Mesendoderm (in vitro differentiated cells): Measurements from ENCODE around the gene DAB1.

Experiments
- DNase-seq: peaks from one replicate; pipeline ENCODE4 v3.0.0; 2013
- H2AK5ac ChIP-seq: 2 replicates; pipeline ENCODE4 v1.6.1; 2013; ENCODE audit warnings: low read length, inconsistent platforms
- H2BK120ac ChIP-seq: 2 replicates; pipeline ENCODE4 v1.6.1; 2013; ENCODE audit warnings: low read depth, mild to moderate bottlenecking, low read length, moderate library complexity, mixed read lengths
- H2BK15ac ChIP-seq: replicated peaks from 2 replicates; pipeline ENCODE4 v1.6.1; 2013; ENCODE audit warnings: low read depth, mild to moderate bottlenecking, moderate library complexity
- H2BK5ac ChIP-seq: 2 replicates; pipeline ENCODE4 v1.6.1; 2013; ENCODE audit warnings: low read length, inconsistent platforms
- H3K18ac ChIP-seq: 2 replicates; pipeline ENCODE4 v1.6.1; 2013; ENCODE audit warnings: mild to moderate bottlenecking, low read length, mixed read lengths
- H3K23ac ChIP-seq: one replicate; pipeline ENCODE4 v1.6.1; 2013; ENCODE audit warnings: low read length
- H3K27ac ChIP-seq: 2 replicates; pipeline ENCODE4 v1.5.1; 2013; ENCODE audit warnings: low read depth, mild to moderate bottlenecking, inconsistent platforms, low read length, moderate library complexity
- H3K27me3 ChIP-seq: 2 replicates; pipeline ENCODE4 v1.6.1; 2013; ENCODE audit warnings: low read length, control low read depth, mild to moderate bottlenecking, inconsistent platforms; ENCODE audit not compliant: insufficient read depth, poor library complexity
- H3K36me3 ChIP-seq: 2 replicates; pipeline ENCODE4 v1.6.1; 2013; ENCODE audit warnings: low read length, inconsistent platforms; ENCODE audit not compliant: control insufficient read depth, insufficient read depth
- H3K4ac ChIP-seq: one replicate; pipeline ENCODE4 v1.6.1; 2013; ENCODE audit warnings: low read depth, mild to moderate bottlenecking, low read length, moderate library complexity
- H3K4me1 ChIP-seq: 2 replicates; pipeline ENCODE4 v1.6.1; 2013; ENCODE audit warnings: low read depth, low read length, inconsistent platforms; ENCODE audit not compliant: control insufficient read depth
- H3K4me2 ChIP-seq: 2 replicates; pipeline ENCODE4 v1.6.1; 2013; ENCODE audit warnings: low read length
- H3K4me3 ChIP-seq: 2 replicates; pipeline ENCODE4 v1.5.1; 2013; ENCODE audit warnings: mild to moderate bottlenecking, low read length
- H3K56ac ChIP-seq: one replicate; pipeline ENCODE4 v1.6.1; 2013; ENCODE audit warnings: low read length
- H3K79me1 ChIP-seq: 2 replicates; pipeline ENCODE4 v1.6.1; 2013; ENCODE audit warnings: low read length, inconsistent platforms
- H3K79me2 ChIP-seq: 2 replicates; pipeline ENCODE4 v1.6.1; 2013; ENCODE audit warnings: mild to moderate bottlenecking, low read length; ENCODE audit not compliant: control insufficient read depth, insufficient read depth
- H3K9ac ChIP-seq: 2 replicates; pipeline ENCODE4 v1.6.1; 2013; ENCODE audit warnings: low read length, inconsistent platforms
- H4K5ac ChIP-seq: one replicate; pipeline ENCODE4 v1.6.1; 2013; ENCODE audit warnings: low read length
- H4K8ac ChIP-seq: one replicate; pipeline ENCODE4 v1.6.1; 2013; ENCODE audit warnings: low read depth, mild to moderate bottlenecking, control low read depth, low read length, moderate library complexity
- WGBS: extraction: QIAGEN DNeasy Blood & Tissue Kit; methylation state at CpG from one replicate; pipeline ENCODE4 v1.1.7; 2013; ENCODE audit warnings: low lambda C conversion rate, missing lambda C conversion rate; ENCODE audit not compliant: insufficient coverage; ENCODE audit errors: extremely low coverage; 5-methylcytosine and 5-hydroxymethylcytosine counted together

Gene DAB1

DNA sequence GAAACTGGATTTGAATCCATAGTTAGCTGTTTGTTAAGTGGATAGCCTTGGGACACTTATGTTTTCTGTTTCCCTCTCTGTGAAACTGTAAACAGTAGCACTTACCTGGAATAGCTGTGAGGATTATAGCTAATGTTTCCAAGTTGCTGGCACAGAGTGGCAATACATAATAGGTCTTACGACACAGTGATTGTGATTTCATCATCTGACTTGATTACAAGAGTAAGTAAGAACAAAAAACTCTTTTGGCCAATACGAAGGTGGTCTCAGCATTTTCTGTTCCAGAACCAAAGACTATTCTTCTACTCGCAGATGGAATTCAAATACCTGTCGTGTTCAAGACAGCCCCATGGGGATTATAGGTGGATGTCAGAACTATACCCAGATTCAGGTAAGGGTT lies 460.2 kb downstream of the DAB1 start:
- Histone ChIP-seq H3K27me3 (no peaks in the 10 kb centered on the region), H2BK120ac (no peak overlapping the region), H3K79me2 (no peaks in the 10 kb centered on the region), H3K4me1 (no peaks in the 10 kb centered on the region), H2AK5ac (no peak overlapping the region), H3K4me2 (no peak overlapping the region), H2BK15ac (no peak overlapping the region), H3K79me1 (no peaks in the 10 kb centered on the region), H4K5ac (no peak overlapping the region), H3K56ac (no peak overlapping the region), H3K36me3 (no peaks in the 10 kb centered on the region), H3K23ac (no peak overlapping the region), H3K4me3 (no peak overlapping the region), H3K9ac (no peak overlapping the region), H4K8ac (no peak overlapping the region), H3K27ac (no peak overlapping the region), H3K18ac (no peak overlapping the region), H3K4ac (no peak overlapping the region), H2BK5ac (no peak overlapping the region)
- no CpG with 5 or more reads among the region's 4 CpGs for WGBS
- no peak for DNase-seq

DNA sequence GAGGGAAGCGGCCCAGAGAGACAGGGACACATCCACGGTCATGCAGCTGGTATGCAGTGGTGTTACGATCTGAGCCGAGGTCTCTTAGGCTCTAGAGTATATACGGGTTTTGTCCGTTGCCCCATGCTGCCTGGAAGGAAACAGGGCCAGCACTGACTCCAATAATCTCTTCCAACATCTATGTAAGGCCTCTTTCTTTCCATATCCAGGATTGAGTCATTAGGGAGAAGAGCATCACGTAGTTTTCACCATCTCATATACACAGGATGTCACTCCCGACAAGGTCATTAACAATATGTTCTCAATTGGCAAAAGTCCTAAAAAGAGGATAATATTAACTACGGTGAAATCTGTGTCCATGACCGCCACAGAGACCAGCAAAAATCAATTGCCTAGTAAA lies 462.4 kb downstream of the DAB1 start:
- Histone ChIP-seq H3K56ac (no peak overlapping the region), H3K4me2 (no peak overlapping the region), H2BK5ac (no peak overlapping the region), H3K36me3 (no peaks in the 10 kb centered on the region), H3K4ac (no peak overlapping the region), H3K18ac (no peak overlapping the region), H3K4me3 (no peak overlapping the region), H4K8ac (no peak overlapping the region), H3K27me3 (no peaks in the 10 kb centered on the region), H2BK15ac (no peak overlapping the region), H3K23ac (no peak overlapping the region), H3K79me1 (no peaks in the 10 kb centered on the region), H3K27ac (no peak overlapping the region), H3K9ac (no peak overlapping the region), H3K79me2 (no peaks in the 10 kb centered on the region), H4K5ac (no peak overlapping the region), H3K4me1 (peaks cover 8% of the 10 kb centered on the region), H2BK120ac (no peak overlapping the region), H2AK5ac (no peak overlapping the region)
- no CpG with 5 or more reads among the region's 10 CpGs for WGBS
- no peak for DNase-seq

DNA sequence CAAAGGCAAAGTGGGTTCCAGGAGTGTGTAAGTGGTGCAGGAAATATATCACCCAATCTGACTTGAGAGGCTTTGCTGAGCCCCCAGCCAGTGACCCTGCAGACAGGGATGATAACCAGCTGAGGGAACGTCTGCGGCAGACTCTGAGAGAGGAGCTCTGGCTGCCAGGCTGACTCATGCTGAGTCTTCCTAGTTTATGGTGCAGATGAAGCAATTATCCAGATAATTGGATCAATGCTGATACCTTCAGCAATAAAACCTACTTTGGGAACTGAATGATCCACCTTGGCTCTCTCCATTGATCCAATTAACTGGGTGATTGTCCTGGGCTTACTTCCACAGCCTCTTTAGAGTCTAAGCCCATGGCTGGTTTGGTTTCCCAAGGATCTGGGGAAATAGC lies 465.3 kb downstream of the DAB1 start:
- Histone ChIP-seq H3K4me1 (peaks cover 8% of the 10 kb centered on the region), H3K18ac (no peak overlapping the region), H2BK5ac (no peak overlapping the region), H3K4me3 (no peak overlapping the region), H4K8ac (no peak overlapping the region), H2BK120ac (no peak overlapping the region), H3K23ac (no peak overlapping the region), H2BK15ac (no peak overlapping the region), H3K56ac (no peak overlapping the region), H3K27me3 (no peaks in the 10 kb centered on the region), H2AK5ac (no peak overlapping the region), H4K5ac (no peak overlapping the region), H3K4ac (no peak overlapping the region), H3K79me2 (no peaks in the 10 kb centered on the region), H3K27ac (no peak overlapping the region), H3K4me2 (no peak overlapping the region), H3K9ac (no peak overlapping the region), H3K36me3 (no peaks in the 10 kb centered on the region), H3K79me1 (no peaks in the 10 kb centered on the region)
- WGBS: no CpG with 5 or more reads among the region's 2 CpGs
- DNase-seq: peak; percentile 71

DNA sequence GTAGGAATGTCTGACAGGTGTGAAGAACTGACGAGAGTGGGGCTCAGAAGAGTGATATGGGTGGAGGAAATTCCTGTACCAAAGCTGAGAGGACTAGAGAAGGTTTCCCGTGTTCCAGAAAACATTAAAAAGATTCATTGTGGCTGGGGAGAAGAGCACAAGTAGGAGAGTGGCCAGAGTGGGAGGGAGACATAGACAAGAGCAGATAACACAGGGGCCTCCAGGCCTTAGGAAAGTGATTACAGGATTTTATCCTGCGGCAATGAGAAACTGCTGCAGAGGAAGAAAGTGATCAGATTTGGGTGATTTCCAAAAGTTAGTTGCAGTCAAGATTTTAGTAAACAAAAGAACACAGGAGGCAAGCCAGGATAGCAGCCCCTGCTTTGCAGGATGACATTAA lies 465.9 kb downstream of the DAB1 start:
- Histone ChIP-seq H2AK5ac (no peak overlapping the region), H2BK5ac (no peak overlapping the region), H4K5ac (no peak overlapping the region), H3K27ac (no peak overlapping the region), H3K56ac (no peak overlapping the region), H3K18ac (no peak overlapping the region), H3K79me1 (no peaks in the 10 kb centered on the region), H3K27me3 (no peaks in the 10 kb centered on the region), H2BK15ac (no peak overlapping the region), H4K8ac (no peak overlapping the region), H3K9ac (no peak overlapping the region), H3K4ac (no peak overlapping the region), H2BK120ac (no peak overlapping the region), H3K4me3 (no peak overlapping the region), H3K4me2 (no peak overlapping the region), H3K79me2 (no peaks in the 10 kb centered on the region), H3K4me1 (peaks cover 8% of the 10 kb centered on the region), H3K36me3 (no peaks in the 10 kb centered on the region), H3K23ac (no peak overlapping the region)
- DNase-seq: no peak
- WGBS: no CpG with 5 or more reads among the region's 3 CpGs

DNA sequence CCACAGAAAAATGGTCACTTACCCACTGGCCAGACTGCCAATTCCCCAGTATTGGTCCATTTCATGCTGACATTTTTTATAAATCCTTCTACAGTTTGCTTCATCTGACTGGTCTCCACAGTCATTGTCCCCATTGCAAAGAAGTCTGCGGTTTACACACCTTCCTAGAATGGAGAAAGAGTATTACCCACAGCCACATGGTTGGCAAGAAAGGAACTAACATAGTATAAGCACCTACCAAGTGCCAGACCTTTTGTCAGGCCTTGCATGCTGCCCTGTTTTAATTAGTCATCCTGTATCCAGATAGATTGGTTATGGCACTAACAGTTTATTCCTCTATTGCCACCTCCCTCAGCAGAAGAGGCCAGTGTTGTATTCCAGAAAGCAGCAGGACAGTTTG lies 469.2 kb downstream of the DAB1 start:
- Histone ChIP-seq H3K23ac (no peak overlapping the region), H3K4me1 (peaks cover 8% of the 10 kb centered on the region), H2BK5ac (no peak overlapping the region), H3K4me2 (no peak overlapping the region), H3K36me3 (no peaks in the 10 kb centered on the region), H3K4me3 (no peak overlapping the region), H3K79me2 (no peaks in the 10 kb centered on the region), H4K5ac (no peak overlapping the region), H2BK15ac (no peak overlapping the region), H3K27me3 (no peaks in the 10 kb centered on the region), H3K18ac (no peak overlapping the region), H3K79me1 (no peaks in the 10 kb centered on the region), H4K8ac (no peak overlapping the region), H3K4ac (no peak overlapping the region), H2AK5ac (no peak overlapping the region), H3K27ac (no peak overlapping the region), H3K9ac (no peak overlapping the region), H2BK120ac (no peak overlapping the region), H3K56ac (no peak overlapping the region)
- WGBS: no CpG with 5 or more reads among the region's 1 CpG
- no peak for DNase-seq

DNA sequence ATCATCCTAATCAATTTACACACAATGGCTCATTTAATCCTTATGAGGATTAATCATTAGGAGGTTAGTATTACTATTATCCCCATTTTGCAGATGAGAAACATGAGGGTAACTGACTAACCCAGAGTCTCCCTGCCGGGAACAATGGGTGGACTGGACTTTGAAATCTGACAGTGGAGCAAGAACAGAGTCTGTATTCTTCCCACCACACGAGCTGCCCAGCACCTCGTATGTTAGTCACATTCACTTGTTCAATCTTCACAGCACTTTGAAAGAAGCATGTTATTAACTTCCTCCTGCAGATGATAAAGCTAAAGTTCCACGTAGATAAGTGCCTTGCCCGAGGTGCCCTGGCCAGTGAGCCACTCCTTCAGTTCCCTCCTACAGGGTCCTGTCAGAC lies 470.5 kb downstream of the DAB1 start:
- Histone ChIP-seq H3K4me1 (peaks cover 8% of the 10 kb centered on the region), H3K56ac (no peak overlapping the region), H4K8ac (no peak overlapping the region), H3K4me3 (no peak overlapping the region), H3K18ac (no peak overlapping the region), H3K4me2 (no peak overlapping the region), H3K9ac (no peak overlapping the region), H3K79me1 (no peaks in the 10 kb centered on the region), H3K27me3 (no peaks in the 10 kb centered on the region), H2BK120ac (no peak overlapping the region), H3K36me3 (no peaks in the 10 kb centered on the region), H3K27ac (no peak overlapping the region), H2AK5ac (no peak overlapping the region), H4K5ac (no peak overlapping the region), H2BK15ac (no peak overlapping the region), H3K4ac (no peak overlapping the region), H3K79me2 (no peaks in the 10 kb centered on the region), H2BK5ac (no peak overlapping the region), H3K23ac (no peak overlapping the region)
- DNase-seq: no peak
- no CpG with 5 or more reads among the region's 5 CpGs for WGBS
